GM12801 (cell line): Measurements from ENCODE around the gene MYCL.

Experiments used
- CTCF ChIP-seq: IDR thresholded peaks from one replicate; pipeline ENCODE4 v1.5.1; 2011; ENCODE audit warnings: control low read depth; ENCODE audit not compliant: insufficient read length; ENCODE audit errors: extremely low read depth

MYCL gene

GRCh38 chr1:39927538-39927937 lies 25.8 kb upstream of the MYCL start:
- no peak for TF ChIP-seq CTCF

GRCh38 chr1:39926820-39927219 lies 25.1 kb upstream of the MYCL start:
- no peak for TF ChIP-seq CTCF

GRCh38 chr1:39926343-39926793 lies 24.7 kb upstream of the MYCL start:
- no peak for TF ChIP-seq CTCF

GRCh38 chr1:39925721-39926342 lies 24.1 kb upstream of the MYCL start:
- no peak for TF ChIP-seq CTCF

GRCh38 chr1:39922251-39922688 lies 20.6 kb upstream of the MYCL start:
- no peak for TF ChIP-seq CTCF

- TF ChIP-seq CTCF, result no peak
These were observed 17.8 kb upstream of the MYCL start for GRCh38 chr1:39919545-39919944.

GRCh38 chr1:39917825-39918224 lies 16.1 kb upstream of the MYCL start:
- no peak for TF ChIP-seq CTCF
